ENCODE results near the gene FYTTD1. TPM values are rescaled to one million over a fixed set of nuclear protein-coding genes. Genes with fewer than 3 reads are reported as not detected.

Gene FYTTD1
- polyA plus RNA-seq, 2 of the 4 experiments (the other 2 are of a cell fraction) = 22.2 to 37.3 TPM

DNA sequence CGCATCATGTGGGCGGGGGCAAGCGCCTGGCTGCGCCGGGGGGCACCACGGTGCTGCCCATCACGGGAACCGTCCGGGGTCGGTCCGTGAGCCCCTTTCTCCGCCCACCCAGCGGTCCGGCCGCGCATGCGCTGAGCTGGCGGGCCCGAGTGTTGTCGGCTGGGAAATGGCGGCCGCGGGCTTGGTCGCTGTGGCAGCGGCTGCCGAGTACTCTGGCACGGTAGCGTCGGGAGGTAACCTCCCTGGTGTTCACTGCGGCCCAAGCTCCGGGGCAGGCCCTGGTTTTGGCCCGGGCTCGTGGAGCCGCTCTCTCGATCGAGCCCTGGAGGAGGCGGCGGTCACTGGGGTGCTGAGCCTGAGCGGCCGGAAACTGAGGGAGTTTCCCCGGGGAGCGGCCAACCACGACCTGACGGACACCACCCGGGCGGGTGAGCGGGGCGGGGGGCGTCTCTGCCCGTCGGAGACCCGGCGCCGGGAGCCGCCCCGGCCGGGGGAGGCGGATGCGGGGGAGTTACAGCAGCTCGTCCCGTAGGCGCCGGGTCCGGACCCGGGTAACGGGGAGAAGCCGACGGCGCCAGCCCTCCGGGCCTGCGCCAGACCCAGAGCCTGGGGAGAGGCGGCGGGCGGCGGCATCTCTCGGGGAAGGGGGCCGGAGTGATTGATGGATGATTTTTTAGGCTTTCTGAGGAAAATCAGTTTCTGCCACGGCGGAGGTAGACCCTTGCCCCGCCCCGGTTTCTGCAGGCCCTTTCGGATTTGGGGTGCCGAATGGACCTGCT is 41.6 kb downstream of the FYTTD1 start, which contains the start of gene LRCH3 (continued):
- TF ChIP-seq, protein P1, sequence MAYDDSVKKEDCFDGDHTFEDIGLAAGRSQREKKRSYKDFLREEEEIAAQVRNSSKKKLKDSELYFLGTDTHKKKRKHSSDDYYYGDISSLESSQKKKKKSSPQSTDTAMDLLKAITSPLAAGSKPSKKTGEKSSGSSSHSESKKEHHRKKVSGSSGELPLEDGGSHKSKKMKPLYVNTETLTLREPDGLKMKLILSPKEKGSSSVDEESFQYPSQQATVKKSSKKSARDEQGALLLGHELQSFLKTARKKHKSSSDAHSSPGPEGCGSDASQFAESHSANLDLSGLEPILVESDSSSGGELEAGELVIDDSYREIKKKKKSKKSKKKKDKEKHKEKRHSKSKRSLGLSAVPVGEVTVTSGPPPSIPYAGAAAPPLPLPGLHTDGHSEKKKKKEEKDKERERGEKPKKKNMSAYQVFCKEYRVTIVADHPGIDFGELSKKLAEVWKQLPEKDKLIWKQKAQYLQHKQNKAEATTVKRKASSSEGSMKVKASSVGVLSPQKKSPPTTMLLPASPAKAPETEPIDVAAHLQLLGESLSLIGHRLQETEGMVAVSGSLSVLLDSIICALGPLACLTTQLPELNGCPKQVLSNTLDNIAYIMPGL (CRISPR knock-in tag; IDR thresholded peaks at IDR 0.05; ENCODE audit: borderline replicate concordance) = no peak

DNA sequence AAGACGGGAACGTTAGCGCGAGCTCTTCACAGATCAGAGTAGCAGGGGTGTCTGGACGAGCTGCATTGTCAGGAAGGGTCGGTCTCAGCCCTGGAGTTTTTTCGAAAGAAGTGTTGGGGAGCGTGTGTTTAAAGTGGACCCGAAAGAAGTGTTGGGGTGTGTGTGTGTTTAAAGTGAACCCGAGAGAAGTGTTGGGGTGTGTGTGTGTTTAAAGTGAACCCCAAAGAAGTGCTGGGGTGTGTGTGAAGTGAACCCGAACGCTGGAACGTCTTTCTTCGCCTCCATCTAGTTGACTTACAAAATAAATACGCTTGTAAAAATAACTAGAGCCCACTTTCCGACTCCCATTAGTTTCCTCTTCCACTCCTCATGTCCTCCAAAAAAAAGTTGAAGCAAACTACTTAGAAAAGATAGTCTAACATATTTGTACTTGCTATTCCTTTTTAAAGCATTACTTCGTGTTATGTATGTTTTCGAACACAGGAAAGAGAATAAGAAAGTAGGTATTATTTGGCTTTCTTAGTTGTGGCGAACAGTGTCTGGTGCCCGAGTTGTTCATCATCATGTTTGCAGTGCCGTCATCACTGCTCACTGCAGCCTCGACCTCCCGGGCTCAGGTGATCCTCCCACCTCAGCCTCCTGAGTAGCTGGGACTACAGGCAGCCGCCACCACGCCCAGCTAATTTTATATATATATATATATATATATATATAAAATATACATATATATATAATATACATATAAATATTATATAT is 42.4 kb downstream of the FYTTD1 start:
- 18% methylated on average over 23 of the region's 25 CpGs for WGBS (ENCODE audit: missing lambda C conversion rate)
- Histone ChIP-seq H3K9me3 (no peaks in the 10 kb centered on the region), H3K4me3 (peak overlapping the region; percentile 73), H3K4me1 (peaks cover 35% of the 10 kb centered on the region; the same call in 2 of the 3 replicates), H3K4me2 (peak overlapping the region; percentile 88), H3K27ac (peak overlapping the region; percentile 88 to 95)
- ChIA-PET POLR2A (interaction anchor here (1.0 to 1.2 kb wide), 2 partner anchors 41 to 63 kb away, joined by 3 to 4 read pairs; no protein-coding TSS in a partner anchor), CTCF (interaction anchor here (0.6 kb wide), 1 partner anchor 17 kb away, joined by 5 read pairs; no protein-coding TSS in a partner anchor)
- peak; percentile 36 to 57; a peak in 4 of 6 replicates for ATAC-seq
- DNase-seq (ENCODE audit: low read depth in 1 of 2, low spot score in 1 of 2) = no peak
- TF ChIP-seq BHLHE40 (IDR thresholded peaks at IDR 0.05; ENCODE audit: low read depth, low read length) (no peak), ESRRA (IDR thresholded peaks at IDR 0.05; ENCODE audit: borderline replicate concordance, low read length) (no peak), CEBPB (IDR thresholded peaks at IDR 0.05) (no peak), FOSL2 (IDR thresholded peaks at IDR 0.05) (no peak), FOSL2 (CRISPR knock-in tag; IDR thresholded peaks at IDR 0.05) (no peak), RCOR1 (IDR thresholded peaks at IDR 0.05; ENCODE audit: low read depth, low read length) (no peak), TFCP2L1 (CRISPR knock-in tag; IDR thresholded peaks at IDR 0.05) (no peak), CHD2 (IDR thresholded peaks at IDR 0.05; ENCODE audit: low read length, partially characterized antibody) (no peak), TP53 (CRISPR knock-in tag; IDR thresholded peaks at IDR 0.05) (no peak), EP300 (IDR thresholded peaks at IDR 0.05) (no peak), GATA3 (IDR thresholded peaks at IDR 0.05; ENCODE audit: borderline replicate concordance) (no peak), MAFK (IDR thresholded peaks at IDR 0.05; ENCODE audit: partially characterized antibody) (no peak)
- TF ChIP-seq, protein P2, sequence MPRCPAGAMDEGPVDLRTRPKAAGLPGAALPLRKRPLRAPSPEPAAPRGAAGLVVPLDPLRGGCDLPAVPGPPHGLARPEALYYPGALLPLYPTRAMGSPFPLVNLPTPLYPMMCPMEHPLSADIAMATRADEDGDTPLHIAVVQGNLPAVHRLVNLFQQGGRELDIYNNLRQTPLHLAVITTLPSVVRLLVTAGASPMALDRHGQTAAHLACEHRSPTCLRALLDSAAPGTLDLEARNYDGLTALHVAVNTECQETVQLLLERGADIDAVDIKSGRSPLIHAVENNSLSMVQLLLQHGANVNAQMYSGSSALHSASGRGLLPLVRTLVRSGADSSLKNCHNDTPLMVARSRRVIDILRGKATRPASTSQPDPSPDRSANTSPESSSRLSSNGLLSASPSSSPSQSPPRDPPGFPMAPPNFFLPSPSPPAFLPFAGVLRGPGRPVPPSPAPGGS (IDR thresholded peaks at IDR 0.05) = no peak
- TF ChIP-seq, protein P3, sequence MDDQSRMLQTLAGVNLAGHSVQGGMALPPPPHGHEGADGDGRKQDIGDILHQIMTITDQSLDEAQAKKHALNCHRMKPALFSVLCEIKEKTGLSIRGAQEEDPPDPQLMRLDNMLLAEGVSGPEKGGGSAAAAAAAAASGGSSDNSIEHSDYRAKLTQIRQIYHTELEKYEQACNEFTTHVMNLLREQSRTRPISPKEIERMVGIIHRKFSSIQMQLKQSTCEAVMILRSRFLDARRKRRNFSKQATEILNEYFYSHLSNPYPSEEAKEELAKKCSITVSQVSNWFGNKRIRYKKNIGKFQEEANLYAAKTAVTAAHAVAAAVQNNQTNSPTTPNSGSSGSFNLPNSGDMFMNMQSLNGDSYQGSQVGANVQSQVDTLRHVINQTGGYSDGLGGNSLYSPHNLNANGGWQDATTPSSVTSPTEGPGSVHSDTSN (IDR thresholded peaks at IDR 0.05) = no peak
- TF ChIP-seq, protein P4, sequence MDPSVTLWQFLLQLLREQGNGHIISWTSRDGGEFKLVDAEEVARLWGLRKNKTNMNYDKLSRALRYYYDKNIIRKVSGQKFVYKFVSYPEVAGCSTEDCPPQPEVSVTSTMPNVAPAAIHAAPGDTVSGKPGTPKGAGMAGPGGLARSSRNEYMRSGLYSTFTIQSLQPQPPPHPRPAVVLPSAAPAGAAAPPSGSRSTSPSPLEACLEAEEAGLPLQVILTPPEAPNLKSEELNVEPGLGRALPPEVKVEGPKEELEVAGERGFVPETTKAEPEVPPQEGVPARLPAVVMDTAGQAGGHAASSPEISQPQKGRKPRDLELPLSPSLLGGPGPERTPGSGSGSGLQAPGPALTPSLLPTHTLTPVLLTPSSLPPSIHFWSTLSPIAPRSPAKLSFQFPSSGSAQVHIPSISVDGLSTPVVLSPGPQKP (IDR thresholded peaks at IDR 0.05; ENCODE audit: low read depth, low read length) = no peak
- FAIRE-seq = no peak

DNA sequence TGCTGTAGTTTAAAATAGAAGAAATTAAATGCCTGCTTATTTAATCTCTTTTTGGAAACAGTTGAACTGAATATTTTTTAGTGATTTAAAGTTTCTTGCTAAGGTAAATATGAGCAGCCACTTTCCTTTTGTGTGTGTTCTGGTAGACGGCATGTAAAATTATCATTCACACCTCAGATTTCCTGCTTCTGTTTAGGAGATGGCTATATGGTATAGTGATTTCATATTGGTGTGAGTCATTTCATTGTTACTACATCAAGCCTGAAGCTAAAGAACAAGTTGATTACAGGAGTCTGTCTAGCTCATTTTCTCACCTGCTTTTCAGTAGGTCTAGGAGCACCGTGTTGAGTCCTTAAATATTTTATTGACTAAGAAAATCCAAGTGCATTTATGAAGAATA is 43.6 kb downstream of the FYTTD1 start:
- no peak overlapping the region for H3K4me3 ChIP-seq
- POLR2A ChIA-PET = no interaction called here
- no peak for DNase-seq (ENCODE audit: low read depth in 1 of 2, low spot score in 1 of 2)
- peaks cover 35% of the 10 kb centered on the region; the same call in 2 of the 3 replicates for H3K4me1 ChIP-seq
- 48% methylated on average over 2 of the region's 2 CpGs for WGBS (ENCODE audit: missing lambda C conversion rate)
- no peaks in the 10 kb centered on the region for H3K9me3 ChIP-seq
- H3K4me2 ChIP-seq = peak overlapping the region; percentile 39
- TF ChIP-seq HOXB13 (CRISPR knock-in tag; IDR thresholded peaks at IDR 0.05; ENCODE audit: low read depth) (no peak), ZSCAN20 (CRISPR knock-in tag; IDR thresholded peaks at IDR 0.05) (no peak), RARB (CRISPR knock-in tag; IDR thresholded peaks at IDR 0.05) (no peak), TP53 (CRISPR knock-in tag; IDR thresholded peaks at IDR 0.05) (no peak)
- TF ChIP-seq, protein P5, sequence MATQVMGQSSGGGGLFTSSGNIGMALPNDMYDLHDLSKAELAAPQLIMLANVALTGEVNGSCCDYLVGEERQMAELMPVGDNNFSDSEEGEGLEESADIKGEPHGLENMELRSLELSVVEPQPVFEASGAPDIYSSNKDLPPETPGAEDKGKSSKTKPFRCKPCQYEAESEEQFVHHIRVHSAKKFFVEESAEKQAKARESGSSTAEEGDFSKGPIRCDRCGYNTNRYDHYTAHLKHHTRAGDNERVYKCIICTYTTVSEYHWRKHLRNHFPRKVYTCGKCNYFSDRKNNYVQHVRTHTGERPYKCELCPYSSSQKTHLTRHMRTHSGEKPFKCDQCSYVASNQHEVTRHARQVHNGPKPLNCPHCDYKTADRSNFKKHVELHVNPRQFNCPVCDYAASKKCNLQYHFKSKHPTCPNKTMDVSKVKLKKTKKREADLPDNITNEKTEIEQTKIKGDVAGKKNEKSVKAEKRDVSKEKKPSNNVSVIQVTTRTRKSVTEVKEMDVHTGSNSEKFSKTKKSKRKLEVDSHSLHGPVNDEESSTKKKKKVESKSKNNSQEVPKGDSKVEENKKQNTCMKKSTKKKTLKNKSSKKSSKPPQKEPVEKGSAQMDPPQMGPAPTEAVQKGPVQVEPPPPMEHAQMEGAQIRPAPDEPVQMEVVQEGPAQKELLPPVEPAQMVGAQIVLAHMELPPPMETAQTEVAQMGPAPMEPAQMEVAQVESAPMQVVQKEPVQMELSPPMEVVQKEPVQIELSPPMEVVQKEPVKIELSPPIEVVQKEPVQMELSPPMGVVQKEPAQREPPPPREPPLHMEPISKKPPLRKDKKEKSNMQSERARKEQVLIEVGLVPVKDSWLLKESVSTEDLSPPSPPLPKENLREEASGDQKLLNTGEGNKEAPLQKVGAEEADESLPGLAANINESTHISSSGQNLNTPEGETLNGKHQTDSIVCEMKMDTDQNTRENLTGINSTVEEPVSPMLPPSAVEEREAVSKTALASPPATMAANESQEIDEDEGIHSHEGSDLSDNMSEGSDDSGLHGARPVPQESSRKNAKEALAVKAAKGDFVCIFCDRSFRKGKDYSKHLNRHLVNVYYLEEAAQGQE (IDR thresholded peaks at IDR 0.05) = no peak
- TF ChIP-seq, protein P6, sequence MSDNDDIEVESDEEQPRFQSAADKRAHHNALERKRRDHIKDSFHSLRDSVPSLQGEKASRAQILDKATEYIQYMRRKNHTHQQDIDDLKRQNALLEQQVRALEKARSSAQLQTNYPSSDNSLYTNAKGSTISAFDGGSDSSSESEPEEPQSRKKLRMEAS (IDR thresholded peaks at IDR 0.05) = no peak
- no peak for FAIRE-seq
- no peak for ATAC-seq
- CTCF ChIA-PET = interaction anchor here (1.2 to 1.3 kb wide), 2 partner anchors 8 to 9 kb away, joined by 3 read pairs; no protein-coding TSS in a partner anchor
- H3K27ac ChIP-seq = no peak overlapping the region; a peak in 1 of 6 replicates

Measured in A549 (cell line).